ENCODE measurements around the gene YWHAB.
"Not testable (repeated sequence)": the region's sequence is repeated elsewhere in the genome, so short reads cannot be mapped to it uniquely, and the experiment has no call there.

YWHAB gene

DNA sequence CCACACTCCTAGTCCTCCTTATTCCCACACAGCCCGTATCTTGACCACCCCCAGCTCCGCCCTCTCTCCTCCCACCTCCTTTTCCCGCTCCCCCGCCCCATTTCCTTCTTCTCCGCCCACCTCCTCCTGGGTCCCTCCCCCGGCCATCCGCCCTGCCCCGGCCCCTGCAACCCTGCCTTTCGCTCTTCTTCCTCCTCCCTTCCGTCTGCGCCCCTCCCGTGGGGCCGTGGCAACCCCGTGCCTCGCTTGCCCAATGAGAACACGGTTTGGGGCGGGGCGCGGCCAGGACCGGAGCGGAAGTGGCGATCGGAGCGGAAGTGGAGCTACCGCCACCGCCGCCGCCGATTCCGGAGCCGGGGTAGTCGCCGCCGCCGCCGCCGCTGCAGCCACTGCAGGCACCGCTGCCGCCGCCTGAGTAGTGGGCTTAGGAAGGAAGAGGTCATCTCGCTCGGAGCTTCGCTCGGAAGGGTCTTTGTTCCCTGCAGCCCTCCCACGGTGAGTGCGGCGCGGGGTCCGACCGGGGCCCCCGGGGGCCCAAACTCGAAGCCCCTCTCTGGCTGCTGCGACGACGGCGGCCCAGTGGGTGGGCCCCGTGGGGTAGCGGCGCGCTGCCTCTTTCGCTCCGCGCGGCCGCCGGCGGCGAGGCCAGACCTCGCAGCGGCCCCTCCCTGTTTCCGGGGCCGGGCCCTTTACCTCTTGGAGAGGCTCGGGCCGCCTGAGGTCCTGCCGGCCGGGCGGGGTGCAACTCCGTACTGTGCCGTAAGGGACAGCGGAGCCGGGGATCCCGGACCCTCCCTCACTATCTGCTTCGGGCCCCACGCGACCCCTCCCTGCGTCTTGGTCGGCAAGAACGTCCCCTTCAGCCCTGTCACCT lies at the start of gene YWHAB:
Gene YWHAB, plus strand, starts transcription at position 314 of the 874 bp plus-strand sequence. CDS start 15,829 bp downstream, outside the sequence.
- peak; percentile 97 to 98 for DNase-seq

DNA sequence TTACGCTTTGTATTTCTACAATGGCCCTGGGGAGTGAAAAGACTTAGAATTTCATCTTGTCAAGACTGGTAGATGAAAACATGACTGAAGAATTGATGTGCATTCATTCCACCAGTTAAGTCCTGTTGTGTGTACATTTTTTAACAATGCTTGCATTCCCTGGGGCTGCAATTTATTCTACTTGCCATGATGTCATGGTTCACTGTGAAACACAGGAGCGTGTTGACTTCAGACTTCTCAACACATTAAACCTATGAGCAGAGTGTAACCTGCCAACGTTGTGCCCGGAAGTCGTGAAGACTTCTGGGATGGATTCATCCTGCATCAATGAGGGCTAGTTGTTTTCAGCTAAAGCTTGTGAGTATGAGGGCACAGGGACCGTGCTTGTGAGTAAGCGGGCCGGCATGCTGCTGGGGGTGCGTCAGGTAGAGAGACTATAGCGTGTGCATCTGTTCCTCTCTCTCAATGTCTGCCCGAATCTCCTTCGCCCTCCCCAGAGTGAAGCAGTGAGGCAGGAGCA lies 48.8 kb upstream of the YWHAB start:
- no peak for DNase-seq

DNA sequence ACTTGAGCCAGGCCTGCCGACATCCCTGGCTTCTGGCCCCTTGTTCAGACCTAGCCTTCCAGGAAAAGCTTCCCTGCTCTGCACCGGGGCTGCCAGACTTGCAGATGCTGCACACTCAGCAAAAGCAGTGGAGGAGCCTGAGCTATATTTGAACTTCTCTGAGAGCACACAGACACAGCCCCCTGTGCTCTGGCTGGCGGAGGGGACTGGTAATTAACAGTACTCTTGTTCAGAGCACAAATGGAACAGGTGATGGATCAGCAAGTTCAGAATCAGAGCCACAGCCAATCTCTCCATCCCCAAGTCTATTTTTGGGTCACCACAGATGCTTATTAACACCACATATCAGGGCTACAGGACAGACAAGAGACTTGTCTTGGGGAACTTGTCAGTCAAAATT lies 47.6 kb upstream of the YWHAB start:
- DNase-seq, result no peak

DNA sequence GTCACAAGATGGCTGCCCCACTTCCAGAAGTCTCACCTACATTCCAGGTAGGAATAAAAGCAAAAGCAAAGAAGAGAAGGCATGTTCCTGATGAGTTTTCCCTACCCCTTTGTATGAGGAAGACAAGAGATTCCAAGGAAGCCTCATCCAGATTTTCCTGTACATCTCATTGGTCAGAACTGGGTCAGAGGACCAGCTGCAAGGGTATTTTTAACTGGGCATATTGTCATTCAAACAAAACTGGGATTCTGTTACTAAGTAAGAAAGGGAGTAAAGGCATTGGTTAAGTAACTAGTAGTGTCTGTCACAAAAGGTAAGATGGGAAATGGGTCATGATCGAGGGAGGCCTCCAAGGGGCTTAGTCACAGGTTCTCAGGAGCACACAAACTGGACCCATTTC lies 47.0 kb upstream of the YWHAB start:
- DNase-seq, result no peak

DNA sequence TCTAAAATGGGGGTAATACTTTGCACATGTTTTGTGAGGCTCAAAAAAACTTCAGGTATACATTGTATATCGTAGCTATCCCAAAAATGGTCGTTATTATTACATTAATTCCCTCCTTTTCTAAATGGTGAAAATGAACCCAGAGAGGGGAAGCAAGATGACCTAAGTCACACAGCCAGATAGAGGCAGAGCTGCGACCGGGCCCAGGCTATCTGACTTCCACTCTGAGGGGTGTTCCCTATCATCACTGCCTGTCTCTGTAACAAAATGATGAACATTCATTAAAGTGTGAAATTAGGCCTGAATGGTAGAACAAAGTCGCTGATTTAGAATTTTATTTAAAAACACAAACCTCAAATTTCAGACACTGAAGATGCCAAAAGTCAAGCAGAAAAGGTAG lies 46.0 kb upstream of the YWHAB start:
- DNase-seq, result no peak

DNA sequence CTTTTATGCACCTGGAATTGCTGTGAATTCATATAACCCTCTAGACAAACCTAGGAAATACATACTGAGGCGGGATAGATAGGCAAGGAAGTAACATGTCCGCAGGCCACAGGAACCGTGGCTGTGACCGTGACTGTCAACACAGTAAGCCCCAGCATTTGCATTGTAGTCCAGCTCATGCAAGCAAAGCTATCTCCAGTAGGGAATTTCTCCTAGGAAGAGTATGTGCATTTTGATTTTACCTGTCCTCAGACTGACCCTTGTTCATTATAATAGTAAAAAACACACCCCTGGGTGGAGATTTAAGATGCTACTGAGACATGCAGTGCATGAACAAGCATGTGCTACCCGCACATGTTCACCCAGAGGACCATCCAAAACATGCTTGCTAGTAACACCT lies 44.7 kb upstream of the YWHAB start:
- no peak for DNase-seq

DNA sequence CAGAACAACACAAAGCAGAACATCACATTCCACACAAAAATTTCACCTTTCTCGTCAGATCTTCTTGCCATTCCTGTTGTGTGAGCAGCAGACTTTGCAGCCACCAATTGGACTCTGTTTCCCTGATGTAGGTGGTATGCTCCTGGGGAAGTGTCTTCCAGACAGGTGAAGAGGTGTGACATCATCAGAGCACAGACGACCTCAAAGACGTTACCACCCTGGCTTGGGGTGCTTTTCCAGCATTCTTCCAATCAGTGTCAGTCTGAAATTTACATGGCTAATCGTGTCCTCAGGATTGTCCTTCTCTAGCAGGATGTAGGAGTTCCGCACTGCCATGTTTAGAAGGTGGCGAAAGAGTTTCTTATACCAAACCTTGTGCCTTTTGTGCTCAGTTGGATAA lies 43.5 kb upstream of the YWHAB start:
- DNase-seq, result no peak

DNA sequence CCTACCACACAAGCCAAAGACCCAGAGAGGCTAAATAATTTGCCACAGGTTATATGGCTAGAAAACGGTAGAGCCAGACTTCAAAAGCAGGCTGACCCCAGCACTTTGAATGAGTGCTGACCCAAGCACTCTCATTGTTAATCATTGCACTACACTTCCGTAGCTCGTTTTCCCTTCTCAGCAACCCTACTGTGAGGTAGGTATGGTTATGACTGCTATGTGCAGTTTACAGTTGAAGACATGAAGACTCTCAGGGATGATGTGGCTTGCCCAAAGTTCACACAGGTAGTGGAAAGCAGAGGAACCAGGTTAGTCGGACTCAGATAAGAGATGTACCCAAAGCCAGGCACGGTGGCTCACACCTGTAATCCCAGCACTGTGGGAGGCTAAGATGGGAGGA lies 41.6 kb upstream of the YWHAB start:
- DNase-seq, result no peak

DNA sequence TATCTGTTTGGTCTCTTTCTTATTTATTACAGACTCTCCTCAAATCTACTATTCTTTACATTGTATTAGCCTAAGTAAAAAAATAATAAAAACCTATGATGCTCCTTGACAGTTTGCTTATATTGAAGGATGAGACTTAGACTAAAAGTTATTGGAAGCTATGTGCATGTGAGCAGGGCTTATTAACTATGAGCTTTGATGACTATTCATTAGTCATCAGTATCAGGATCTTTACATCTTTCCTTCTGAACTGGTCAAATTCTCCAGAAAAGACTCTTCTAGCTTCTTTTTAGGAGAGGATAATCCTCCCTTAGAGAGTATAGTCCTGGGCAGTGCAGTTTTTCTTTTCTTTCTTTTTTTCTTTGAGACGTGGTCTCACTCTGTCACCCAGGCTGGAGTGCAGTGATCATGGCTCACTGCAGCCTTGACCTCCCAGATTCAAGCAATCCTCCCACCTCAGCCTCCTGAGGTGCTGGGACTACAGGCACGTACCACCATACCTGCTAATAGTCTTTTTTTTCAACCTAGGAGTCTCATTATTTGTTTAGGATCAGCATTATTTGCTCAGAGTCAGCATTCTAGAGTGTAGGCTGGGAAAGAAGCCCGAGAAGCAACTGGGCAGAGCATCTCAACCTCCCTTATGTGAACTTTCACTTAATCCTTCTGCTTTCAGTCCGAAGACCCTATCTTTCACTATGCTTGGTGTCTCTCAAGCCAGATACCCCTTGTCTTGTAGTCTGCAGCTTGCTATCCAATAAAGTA lies 37.1 kb upstream of the YWHAB start:
- no peak for DNase-seq

DNA sequence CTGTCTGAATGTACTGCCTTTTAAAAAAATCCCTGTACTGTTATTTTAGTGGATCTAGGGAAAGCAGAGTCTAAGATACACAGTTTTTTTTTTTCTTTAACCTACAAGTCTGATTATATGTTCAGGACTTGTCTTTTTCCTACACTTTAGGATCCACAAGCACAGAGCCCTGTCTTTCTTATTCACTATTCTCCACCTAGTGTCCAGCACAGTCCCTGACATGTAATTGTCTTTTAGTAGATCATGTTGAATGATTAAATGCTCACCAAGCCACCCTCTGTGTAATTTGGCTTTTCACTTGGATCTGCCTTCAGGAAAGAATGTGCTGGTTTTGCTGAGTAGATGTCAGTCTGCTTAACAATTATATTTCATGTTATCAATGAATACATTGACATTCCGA lies 35.8 kb upstream of the YWHAB start:
- no peak for DNase-seq

DNA sequence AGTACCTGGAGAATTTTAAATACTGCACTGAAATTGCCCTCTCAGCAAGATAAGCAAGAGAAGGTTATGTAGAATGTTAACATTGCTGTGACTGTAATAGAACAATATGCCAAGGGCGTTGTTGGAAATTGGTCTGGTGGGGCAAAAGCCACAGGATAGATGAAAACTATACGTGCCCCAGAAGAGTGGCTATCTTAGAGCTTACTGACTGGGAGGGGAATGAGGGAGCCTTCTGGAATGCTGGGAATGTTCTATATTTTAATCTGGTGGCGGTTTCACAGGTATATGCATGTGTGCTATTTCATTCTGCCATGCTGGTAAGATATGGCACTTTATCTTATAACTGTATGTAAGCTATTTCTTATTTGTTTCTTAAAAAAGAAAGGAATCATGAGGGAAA lies 35.2 kb upstream of the YWHAB start:
- no peak for DNase-seq

DNA sequence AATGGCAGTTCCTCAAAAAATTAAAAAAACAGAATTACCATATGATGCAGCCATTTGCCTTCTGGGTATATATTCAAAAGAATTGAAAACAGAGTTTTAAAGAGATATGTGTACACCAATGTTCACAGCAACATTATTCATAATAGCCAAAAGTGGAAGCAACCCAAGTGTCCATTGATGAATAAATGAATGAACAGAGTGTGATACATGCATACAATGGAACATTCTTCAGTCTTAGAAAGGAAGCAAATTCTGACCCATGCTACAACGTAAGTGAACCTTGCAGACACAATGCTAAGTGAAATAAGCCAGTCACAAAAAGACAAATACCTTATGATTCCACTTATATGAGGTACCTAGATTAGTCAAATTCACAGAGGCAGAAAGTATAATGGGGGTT lies 34.7 kb upstream of the YWHAB start:
- no peak for DNase-seq

DNA sequence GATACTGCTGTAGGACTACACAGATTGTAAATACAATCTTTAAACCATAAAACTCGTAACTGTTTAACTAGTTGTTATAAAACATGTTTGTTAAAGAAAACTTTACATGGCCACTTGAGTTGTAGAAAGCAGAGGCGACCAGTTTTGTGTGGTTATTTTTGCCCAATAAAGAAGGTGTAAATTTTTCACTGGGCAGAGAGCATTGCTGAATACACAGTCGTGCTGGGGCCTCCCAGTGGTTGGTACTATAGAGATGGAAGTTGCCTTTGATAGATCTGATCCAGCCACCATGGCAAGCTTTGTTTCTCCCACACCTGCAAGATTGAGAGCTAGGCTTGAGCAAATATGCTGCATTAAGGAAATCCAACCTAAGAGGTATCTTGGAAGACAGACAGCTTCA lies 34.0 kb upstream of the YWHAB start:
- DNase-seq, result no peak

DNA sequence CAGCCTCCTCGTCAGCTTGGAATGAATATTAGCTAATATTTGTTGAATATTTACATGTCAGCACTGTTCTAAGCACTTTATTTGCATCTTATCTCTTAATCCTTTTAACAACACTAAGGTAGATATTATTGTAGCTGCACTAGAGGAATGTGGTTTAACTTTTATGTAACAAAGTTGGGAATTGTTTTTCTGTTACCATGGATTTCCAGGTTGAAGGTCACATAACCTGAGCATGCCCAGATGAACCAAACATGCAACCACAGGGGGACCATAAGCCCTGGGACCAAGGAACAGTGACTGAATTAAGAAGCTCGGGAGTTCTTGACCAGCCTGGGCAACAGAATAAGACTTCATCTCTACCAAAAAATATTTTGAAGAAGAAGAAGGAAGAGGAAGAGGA lies 29.1 kb upstream of the YWHAB start:
- no peak for DNase-seq

DNA sequence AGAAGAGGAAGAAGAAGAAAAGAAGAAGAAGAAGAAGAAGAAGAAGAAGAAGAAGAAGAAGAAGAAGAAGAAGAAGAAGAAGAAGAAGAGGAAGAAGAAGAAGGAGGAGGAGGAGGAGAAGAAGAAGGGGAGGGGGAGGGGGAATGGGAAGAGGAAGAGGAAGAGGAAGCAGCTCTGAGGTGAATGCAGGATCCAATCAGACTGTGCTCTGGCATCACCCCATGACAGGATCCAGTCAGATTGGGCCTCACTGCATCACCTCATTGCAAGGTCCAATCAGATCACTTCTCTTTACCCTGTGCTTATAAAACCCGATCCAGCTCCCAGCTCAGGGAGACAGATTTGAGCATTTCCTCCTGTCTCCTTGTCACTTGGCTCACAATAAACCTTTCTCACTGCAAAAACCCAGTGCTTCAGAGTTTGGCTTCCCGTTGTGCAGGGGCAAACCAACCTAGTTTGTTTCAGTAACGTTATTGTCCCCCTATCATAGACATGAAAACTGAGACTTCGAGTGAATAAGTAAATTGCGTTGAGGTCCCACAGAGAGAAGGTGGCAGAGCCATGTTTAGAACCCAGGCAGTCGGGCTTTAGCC lies 28.6 kb upstream of the YWHAB start:
- no peak for DNase-seq

DNA sequence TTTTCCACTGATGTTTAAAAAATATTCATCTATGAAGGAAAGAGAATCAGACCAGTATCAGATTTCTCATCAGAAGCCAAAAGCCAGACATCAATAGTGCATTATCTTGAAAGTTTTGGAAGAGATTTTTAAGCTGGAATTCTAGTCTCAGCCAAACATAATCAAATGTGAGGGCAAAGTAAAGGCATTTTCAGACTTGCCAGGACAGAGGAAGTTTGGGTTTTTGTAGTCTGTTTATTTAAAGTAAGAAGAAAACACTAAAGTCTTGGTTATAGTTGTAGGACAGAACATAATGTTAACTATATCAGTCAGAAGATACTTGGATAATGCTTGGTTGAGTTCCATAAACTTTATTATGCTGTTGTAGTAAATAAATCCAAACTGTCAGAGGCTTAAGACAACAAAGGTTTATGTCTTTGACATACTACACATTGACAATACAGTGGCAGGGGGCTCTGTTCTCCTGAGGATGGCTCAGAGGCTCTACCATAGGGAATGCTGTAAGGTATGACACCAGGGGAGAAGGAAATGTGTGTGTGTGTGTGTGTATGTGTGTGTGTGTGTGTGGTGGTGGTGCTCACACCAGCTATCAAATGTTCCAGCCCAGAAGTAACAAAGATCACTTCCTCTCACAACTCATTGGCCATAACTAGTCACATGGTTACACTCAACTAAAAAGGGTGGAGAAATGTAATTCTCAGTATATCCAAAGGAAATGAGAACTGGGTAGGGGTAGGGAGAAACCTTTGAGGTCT lies 26.7 kb upstream of the YWHAB start:
- DNase-seq, result no peak

DNA sequence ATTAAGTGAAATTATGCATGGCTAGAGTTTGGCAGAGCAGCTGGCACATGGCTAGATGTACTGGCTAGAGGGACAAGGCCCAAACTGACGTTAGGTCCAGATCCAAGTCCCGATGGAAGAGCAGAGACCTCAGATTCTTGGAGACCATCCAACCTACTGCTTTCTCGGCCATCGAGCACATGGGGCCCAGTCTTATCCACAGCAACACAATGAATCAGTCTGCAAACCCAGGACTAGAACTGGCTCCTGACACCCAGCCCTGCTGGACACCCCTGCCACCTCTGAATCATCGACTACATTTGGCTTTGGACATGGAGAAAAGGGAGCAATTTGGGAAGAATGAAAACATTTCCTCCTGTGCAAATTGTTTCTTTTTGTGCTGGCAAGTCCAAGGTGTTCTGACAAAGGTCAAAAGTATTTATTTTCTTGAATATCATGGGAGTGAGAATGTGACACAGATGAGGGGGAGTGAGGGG lies 23.9 kb upstream of the YWHAB start:
- DNase-seq, result no peak

DNA sequence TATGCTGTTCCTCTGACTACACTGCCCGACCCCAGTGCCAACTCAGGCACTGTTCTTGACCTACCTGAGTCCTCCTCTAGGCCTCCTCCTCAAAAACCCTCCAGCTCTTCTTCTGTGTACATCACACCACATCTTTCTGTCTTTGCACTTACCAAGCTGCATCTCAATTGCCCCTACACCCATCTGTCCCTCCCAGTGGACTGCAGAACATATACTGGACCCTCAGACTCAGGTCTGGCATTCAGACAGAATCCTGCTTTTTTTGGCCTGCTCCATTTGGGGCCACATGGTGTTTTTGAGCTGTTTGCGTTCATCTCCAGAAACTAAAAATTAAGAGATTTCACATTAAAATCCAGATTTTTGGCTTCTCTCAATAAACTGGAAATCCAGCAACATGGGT lies 23.2 kb upstream of the YWHAB start:
- DNase-seq, result no peak

DNA sequence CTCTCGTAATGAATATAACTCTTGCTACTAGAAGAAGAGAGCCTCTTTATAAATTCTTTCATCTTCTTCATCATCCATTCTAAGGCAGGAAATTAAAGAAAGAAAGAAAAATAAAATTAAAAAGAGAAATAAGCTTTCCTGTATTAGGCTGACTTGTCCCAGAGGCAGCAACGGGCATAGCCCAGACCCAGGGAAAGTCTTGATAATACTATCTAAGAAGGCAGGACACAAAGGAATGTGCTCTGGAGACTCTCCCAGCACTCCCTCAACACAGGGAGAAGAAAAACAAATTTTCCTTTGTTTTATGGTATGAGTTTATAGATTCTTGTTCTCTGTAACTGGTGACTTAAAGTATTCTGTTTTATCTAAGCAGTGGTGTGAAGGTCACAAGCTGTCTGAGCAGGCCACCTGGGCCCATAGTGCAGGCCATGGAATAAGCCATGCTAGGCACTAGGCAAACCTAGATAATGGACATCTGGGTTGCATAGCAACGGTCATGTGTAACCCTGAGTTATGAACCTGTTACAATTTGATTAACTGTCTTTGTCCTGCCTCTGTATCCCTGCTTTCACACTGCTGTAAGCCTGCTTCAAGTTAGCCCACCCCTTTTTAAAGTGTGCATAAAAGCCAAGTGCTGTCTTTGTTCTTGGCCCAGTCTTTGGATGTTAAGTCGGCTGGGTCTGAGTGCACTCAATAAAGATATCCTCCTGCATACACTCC lies 22.0 kb upstream of the YWHAB start:
- DNase-seq, result not testable (repeated sequence)

DNA sequence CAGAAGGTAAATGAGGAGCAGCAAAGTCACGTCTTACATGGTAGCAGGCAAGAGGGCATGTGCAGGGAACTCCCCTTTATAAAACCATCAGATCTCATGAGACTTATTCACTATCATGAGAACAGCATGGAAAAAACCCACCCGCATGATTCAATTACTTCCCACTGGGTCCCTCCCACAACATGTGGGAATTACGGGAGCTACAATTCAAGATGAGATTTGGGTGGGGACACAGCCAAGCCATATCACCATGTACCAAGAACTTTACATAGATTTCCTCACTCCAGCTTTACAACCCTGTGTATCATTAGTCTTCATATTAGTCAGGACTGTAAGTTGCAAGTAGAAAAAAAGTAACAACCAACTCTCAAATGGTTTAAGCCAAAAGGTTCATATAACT lies 21.0 kb upstream of the YWHAB start:
- DNase-seq, result not testable (repeated sequence)

DNA sequence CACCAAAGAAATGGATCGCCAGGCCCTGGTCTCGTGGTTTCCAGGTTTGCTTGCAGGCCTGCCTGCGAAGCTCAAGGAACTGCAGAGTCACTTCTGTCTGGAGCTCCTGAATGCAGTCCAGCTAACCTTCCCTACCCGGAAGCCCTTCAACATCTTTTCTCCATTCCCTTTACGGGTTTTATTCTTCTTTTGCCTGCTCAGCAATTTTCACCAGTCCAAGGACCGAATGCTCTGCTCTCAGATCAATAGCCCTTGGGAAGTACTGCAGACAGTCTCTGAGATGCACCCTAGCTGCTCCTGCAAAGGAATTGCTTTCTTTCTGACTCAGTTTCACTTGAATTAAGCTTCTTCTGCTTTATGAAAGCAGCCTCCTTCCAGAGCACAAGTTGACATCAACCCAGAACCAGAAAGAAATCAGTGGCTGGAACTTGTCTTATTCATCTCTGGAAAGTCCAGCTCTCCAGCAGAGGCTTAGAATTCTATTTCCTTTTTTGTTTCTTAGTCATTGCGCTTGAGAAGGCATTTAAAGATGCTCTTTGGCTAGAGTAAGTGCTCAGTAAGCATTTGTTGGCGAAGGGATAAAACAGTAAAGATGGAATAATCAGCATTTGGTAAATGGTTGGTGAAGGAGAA lies 18.7 kb upstream of the YWHAB start:
- DNase-seq, result no peak

DNA sequence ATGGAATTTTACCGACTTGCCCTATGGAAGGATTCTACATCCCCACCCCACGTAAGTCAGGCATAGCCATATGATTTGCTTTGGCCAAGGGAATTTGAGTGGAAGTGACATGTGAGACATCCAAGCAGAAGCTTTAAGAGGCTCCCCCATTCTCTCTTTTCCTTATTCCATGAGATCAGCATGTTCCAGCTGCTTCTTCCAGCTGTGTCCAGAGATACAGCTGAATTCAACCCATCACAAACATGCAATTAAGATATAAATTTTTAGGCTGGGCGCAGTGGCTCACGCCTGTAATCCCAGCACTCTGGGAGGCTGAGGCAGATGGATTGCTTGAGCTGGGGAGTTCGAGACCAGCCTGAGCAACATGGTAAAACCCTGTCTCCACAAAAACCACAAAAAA lies 16.0 kb upstream of the YWHAB start:
- DNase-seq, result no peak
